NCI-H2107 treated with DMSO at 0.1 percent for 48 hours (cell line): Measurements from ENCODE around the gene RBM28.
"Not testable (repeated sequence)": the region's sequence is repeated elsewhere in the genome, so short reads cannot be mapped to it uniquely, and the experiment has no call there.

Experiments
- DNase-seq: peaks from one replicate; lab custom pipeline; 2025; ENCODE audit not compliant: unreplicated experiment; lab: John Stamatoyannopoulos, UW

Gene RBM28

DNA sequence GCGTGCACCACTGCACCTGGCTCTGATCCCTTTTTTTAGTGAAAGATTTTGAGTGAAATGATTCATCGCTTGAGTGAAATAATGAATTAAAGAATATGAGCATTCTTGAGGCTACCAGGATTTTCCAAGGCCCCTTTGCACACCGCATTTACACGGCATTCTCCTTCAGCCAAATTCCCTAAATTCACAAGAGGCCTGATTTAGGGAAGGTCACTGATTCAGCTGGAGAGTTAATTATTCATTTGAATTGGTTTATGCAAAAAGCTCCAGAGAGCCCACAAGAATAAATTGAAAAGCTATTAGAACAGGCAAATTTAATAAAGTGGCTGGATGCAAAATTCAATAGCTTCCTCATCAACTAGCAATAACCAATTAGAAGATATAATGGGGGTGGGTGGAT is 56.2 kb downstream of the RBM28 start:
- no peak for DNase-seq

DNA sequence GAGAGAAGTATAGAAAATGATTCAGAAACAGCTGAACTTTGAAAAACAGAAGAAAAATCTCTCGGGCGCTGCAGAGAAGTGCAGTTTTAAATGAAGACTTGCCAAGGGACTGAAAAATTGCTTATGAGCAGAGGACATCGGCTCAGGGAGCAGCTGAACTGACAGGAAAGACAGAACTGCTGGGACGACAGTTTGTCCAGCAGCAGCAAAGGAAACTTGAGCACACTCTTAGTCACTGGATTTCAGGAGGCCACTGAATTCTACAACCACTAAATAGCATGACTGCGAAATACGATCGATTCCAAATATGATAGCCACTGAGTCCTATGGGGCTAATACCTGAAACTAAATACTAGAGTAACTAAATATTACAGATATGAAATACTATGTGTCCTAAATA is 59.6 kb downstream of the RBM28 start:
- no peak for DNase-seq

DNA sequence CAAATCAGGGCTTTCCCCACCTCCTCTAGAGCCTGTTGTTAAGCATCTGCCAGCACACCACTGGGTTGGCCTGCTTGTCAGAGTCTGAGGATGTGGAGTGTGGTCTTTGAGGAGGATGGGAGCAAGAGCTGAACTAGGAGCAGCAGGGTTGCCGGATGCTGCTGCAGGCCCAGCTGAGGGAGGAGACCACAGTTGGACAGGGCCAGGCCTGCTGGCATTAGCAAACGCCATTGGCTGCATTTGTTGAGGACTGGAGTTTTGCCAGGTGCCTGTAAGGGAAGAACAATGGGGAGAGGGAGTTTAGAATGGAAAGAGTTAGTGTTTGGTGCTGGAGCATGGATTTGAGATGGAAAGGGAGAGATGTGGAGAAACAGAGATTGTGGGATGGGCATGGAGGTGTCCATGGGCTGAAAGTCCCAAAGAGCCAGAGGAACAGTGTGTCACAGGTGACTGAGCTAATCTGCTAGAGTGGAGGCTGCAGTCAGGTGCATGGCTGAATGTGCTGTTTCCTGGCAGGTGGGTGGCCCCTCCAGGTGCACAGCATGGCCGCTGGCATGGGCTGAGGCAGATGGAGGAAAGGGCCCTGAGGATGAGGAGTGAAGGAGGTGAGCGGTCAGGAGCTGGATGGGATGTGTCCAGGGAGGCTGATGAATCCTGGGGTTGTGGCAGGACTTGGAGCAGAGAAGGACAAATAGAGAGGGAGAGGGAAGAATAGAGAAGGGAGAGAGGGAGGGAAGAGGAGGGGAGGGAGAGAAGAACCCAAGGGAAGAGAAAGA is 61.9 kb downstream of the RBM28 start:
- no peak for DNase-seq

DNA sequence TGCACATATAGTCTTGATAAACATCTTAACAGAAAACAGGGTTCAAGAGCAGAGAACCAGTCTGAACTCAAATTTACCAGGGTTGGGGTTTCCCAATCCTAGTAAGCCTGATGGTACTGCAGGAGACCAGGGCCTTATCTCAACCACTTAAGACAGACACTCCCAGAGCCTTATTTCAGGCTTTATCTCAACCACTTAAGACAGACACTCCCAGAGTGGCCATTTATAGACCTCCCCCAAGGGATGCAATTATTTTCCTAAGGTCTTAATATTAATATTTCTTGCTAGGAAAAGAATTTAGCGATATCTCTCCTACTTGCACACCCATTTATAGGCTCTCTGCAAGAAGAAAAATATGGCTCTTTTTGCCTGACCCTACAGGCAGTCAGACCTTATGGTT is 63.3 kb downstream of the RBM28 start:
- DNase-seq: not testable (repeated sequence)

DNA sequence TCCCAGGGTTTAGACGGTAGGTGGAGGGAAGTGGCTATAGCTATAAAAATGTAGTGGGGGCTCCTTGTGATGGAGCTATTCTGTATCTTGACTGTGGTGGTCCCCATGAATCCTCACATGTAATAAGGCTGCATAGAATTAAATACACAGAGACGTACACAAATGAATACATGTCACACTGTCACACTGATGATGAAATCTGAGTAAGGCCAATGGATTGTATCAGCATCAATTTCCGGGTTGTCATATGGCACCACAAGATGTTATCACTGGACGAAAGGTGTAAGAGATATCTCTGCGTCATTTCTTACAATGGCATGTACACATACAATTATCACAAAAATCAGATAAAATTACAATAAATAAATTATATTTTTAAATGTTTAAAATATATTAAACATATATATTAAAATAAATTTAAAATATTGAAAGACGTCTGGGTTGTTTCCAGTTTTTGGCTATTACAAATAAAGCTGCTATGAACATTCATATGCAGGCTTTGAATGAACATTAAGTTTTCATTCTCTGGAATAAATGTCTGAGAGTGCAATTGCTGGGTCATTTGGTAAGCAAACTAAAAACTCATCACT is 64.5 kb downstream of the RBM28 start:
- no peak for DNase-seq

DNA sequence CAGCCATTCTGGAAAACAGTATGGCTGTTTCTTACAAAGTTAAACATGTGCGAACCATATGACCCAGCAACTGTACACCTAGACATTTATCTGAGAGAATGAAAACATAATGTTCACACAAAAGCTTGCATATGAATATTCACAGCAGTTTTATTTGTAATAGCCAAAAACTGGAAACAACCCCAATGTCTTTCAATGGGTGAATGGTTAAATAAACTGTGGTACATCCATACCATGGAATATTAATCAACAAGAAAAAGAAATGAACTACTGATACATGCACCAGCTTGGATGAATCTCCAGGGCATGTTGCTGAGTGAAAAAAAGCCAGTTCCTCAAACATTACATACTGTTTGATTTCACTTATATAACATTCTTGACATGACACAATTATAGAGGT is 65.3 kb downstream of the RBM28 start:
- DNase-seq: no peak

DNA sequence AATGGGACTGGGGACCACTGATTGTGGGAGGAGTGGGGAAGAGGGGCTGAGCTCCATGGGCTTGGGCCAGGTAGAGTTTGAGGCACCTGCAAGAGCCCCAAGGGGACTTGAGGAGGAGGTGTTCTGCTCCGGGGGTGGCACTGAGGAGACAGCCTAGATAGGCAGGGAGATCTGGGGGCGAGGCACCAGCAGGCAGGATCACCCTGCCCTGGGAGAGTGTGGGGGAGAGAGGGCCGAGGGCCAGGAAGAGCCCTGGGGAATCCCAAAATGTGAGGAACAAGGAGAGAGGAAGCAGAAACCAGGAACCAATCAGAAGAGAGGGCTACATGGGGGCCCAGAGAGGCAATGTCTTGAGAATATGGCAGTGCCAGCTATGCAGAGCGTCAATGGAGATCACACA is 68.0 kb downstream of the RBM28 start:
- DNase-seq: no peak

DNA sequence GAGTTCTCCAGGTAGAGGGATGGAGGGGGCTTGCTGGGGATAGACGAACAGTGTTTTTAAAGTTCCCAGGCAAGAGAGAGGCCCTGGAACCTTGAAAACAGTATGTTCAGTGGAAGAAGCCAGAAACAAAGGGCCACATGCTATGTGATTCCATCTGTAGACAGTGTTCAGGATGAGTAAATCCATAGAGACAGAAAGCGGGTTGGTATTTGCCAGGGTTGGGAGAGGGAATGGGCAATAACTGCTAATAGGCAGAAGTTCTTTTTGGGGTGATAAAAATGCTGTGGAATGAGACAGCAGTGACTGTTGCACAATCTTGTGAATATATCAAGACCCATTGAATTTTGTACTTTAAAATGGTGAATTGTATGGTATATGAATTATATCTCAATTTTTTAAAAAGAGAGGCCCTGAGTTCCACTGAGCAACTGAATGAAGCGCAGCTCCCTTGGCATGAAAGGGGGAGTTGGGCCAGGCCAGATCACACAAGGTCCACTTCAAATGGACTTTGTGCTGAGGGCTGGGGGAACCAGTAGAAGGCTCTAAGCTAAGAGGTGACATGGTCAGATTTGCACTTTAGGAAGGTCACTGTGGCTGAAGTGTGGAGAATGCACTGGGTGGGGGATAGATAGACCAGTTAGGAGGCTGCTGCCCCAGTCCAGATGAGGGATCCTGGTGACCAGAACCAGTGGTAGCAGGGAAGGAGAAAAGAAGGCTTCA is 68.7 kb downstream of the RBM28 start:
- no peak for DNase-seq

DNA sequence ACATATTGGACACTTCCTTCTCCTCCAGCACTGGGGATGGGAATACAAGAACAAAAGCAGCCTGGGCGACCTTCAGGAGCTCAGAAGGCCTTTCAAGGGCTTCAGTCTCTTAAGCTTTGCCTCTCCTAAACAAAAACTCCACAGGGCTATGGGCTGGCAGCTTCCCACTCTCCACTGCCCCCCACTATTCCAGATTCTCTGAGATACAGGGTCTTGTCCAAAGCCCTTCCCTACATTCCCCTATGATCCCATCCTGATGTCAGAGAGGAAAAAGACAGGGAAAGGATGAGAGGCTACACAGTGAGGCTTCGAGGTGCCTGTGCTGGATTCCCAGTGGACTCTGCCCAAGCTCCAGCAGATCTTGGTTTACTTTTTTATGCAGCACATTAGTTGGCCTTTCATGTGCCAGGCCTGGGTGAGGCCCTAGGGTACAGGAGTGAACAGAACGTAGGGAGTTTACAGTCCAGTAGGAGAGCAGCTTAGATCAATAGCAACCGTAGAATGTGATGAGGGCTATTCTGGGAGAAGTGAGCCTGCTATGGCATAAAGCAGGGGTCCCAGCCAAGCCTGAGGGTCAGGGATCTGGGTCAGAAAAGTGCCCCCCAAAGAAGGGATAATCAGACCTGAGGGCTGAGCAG is 69.3 kb downstream of the RBM28 start:
- DNase-seq: no peak

DNA sequence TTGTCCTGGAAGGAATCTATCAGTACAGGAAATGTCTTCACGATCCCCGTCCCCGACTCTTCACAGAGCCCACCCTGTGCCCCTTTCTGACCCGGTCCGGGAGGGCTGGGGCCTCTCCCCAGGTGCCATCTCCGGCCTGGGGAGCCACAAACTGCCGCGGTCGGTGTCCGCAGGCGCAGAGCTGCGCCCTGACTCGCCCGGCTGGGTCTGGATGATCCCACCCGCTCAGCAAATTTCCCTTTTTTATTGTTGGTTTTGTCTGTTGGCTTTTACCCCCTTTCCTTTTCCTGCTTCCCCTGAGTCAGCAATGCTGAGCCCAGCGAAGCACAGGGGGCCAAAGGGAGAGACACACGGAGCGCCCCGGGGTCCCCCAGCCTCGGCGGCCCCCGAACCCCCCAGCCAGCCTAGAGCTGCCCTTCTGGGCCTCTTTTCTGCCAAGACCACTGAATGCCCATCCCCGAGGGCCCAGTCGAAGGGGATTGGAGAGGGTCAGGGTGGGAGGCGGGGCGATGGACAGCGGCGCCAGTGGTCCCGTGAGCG is 71.7 kb downstream of the RBM28 start:
- DNase-seq: no peak

DNA sequence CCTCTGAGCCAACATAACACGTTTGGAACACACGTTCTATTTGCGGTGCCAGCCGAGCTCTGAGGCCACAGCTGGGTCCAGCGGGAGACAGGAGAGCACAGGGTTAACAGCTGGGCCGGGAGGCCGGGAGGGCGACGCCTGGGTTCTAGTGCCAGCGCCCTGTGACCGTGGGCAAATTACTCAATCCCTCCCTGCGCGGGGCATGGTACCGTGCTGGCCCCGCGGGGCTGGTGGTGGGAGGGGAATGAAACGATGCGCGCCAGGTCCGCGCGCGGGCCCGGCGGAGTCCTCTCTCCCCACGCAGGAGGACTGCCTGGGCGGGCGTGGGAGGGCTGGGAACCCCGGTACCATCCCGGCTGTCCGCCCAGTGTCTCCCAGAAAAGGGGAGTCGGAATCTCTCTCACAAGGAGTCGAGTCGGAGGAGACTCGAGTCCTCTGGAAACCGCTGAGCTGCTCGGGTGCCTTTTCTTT is 72.2 kb downstream of the RBM28 start:
- DNase-seq: no peak

DNA sequence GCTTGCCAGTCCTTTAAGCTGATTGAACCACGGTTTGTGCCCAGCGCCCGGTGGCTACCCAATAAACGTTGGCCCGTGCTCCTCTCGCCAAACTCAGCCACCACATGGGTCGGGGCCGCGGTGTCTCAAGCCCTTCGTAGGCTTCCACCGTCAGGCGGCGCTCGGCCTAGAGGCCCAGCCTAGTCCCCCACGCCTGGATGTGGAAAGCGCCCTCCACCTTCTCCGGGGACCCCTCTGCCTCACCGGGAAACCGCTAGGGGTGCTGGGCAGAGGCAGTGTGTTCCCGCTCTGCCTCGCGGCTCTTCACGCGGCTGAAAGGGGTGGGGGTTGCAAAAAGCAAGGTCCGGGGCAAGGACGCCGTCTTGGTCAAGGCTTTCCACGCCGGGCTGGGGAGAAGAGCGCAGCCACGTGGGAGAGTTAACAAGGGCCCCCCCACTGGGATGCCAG is 72.9 kb downstream of the RBM28 start:
- no peak for DNase-seq

DNA sequence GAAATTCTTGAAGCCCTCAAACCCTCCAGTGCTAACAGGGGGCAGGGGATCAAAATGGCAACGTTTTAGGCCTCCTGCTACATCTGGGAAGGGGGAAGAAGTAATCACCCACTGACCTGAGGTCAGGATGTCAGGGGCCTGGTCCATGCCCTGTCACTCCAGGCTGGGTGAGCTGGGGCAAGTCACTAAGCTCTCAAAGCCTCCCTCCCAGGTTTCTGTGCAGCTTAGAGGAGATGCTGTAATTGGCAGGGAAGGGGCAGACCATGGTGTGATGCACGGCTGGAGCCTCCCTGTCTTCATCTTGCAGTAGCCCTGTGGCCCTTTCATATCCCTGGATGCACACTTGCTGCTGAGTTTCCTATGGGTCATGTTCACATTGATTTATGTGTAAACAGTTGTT is 75.5 kb downstream of the RBM28 start:
- no peak for DNase-seq

DNA sequence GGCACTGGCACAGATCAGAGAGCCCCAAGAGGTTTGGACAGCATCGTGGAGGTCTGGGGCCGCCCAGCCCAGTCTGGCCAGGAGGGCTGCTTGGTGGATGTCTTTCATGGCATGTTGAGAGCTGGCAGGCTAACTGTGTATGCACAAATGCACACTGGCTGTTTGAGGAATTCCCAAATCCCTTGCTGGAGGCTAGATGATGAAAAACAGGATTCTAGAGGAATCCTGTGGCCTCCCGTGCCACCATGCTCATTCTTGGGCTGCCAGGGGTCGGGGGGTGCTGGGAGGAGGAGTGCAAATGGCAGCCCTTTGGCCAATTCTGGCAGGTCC is 76.1 kb downstream of the RBM28 start:
- no peak for DNase-seq

DNA sequence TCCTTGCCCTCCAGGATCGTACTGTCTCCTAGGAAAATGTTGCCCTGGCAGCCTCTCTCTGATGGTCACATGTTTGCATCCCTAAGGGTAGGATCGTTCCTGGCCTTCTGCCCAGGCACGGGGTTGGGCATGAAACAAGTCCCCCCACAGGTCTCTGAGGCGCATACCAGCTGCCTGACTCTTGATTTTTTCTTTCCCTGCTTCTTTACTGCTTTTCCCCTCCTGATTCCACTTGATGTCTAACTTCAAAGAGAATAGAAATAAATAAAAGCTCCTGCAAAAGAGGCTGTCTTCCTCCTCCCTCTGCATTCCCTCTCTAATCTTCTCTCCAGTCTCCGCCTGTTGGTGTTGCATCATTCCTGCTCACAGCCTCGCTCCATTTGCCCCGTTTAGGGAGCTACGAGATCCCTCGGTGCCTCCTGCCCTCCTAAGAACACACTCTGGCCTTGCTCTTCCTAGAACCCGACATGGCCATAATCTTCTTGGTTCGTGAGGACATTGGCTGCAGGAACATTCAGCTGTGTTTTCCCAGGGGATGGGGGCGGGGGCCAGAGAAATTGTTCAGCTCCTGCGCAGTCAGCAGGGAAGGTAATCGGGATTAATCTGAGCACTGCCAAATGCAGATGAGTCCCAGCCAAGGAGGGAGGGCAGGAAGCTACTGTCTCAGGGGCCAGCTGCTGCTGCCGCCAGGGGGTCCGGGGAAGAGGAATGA is 76.7 kb downstream of the RBM28 start:
- peak; percentile 90 for DNase-seq

DNA sequence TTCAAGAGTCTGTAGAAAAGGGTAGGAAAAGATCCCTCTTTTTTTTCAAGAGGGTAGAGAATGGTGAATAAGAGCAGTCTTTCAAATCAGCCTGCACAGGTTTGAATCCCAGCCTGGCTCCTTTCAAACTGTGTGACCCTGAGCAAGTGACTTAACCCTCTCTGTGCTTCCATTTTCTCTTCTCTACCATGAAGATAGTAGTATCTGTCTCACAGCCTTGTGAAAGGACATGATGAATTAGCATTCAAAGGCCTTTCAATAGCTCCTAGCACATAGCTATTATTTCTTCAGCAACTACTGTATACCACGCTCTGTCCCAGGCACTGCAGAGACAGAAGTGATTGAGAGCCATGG is 77.2 kb downstream of the RBM28 start:
- no peak for DNase-seq

DNA sequence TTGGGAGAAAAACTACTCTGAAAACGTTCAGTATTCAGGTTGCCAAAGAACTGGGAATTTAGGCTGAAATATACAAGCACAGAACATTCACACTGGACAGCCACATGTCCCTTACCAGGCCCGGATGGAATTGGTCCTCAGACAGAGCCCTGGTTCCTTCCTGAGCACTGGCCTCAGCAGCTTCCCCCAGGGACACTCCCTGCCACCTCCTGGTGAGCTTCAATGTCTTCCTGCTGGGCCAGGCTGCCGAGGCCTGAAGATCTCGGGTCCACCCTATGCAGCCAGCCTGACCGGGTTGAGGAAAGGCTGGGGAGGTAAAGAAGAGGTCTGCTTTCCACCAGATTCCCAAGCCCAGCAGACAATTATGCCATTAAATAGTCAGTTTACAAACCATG is 77.8 kb downstream of the RBM28 start:
- DNase-seq: no peak

DNA sequence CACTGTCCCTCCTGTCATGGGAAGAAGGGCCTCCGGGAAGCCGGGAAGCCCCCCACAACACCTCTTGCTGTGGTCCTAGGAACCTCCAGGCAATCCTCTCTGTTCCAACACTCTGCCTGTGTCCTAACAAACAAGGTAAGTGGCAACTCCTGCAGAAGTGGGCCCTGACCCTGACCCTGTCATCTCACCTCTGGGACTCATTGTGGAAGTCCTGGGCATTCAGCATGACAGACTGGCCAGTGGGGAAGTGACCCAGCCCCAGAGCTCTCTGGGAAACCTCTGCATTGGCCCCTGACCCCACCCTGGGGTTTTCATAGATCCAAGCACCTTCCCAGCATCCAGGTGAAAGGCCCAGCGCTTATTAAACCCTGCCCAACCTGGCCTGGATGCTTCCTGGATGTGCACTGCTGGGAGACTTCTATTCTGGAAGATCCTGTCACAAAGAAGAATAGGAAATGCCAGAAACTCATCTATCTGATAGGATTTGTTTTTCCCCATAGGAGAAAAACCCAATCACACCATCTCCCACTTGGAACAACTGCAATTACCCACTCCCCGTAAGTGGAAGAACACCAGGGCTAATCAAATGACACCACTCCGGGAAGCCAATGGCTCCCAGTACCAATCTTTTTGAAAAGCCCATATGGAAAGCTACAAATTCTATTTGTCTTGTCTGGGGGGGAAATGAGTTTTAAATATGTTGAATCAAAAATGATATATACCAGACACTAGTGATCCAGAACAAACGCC is 78.4 kb downstream of the RBM28 start:
- DNase-seq: no peak

DNA sequence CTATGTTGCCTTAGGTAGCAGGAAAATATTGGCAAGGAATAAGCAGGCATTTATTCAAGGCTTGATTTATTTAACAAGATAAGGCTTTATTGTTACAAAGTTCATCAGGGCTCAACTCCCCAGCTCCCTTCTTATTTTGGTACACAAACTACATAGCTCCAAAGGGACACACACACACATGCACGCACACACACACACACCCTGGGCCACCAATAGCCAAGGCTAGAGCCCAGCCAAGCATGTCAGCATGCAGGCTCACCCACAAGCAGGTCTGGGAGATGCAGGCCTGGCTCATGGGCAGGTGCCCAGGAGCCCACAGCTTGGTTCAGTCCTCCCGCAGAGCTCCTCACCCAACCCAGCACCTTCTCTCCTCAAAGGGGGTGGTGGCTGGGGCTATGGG is 79.2 kb downstream of the RBM28 start:
- DNase-seq: no peak

DNA sequence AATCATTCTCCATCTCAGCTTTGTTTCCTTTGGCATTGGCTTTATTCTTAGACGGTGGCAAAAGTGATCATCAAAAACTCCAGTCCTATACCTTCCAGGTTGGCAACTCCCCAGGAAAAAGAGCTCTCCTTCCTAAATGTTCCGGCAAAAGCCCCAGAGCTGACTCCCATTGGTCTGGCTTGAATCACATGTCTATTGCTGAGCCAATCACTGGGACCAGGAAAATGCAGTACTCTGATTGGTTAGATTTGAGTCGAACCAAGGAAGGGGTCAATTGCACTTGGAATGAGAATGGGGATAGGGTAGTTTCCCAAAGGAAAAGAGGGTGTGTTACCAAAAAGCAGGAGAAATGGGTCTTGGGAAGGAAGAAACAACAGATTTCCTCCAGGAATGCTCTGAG is 80.3 kb downstream of the RBM28 start:
- no peak for DNase-seq
